SU-DHL-6 (cell line): ENCODE results near the gene NKAIN1.

Source experiments
- H2AFZ ChIP-seq: fragments of 200-600 bp; sonication (generic); 2 replicates; pipeline ENCODE4 v1.6.1; 2014; ENCODE audit warnings: low read depth, mild to moderate bottlenecking, moderate library complexity, mixed read lengths, antibody characterized with exemption, low read length; ENCODE audit not compliant: severe bottlenecking
- H3F3A ChIP-seq: fragments of 200-600 bp; shearing (Covaris generic); 2 replicates; pipeline ENCODE4 v1.6.0; 2016; ENCODE audit warnings: antibody characterized with exemption, mild to moderate bottlenecking; ENCODE audit not compliant: insufficient read depth
- H3K27ac ChIP-seq: fragments of 200-600 bp; sonication (generic); 2 replicates; pipeline ENCODE4 v1.5.1; 2016; ENCODE audit warnings: low read depth, mild to moderate bottlenecking, low read length, moderate library complexity, mixed read lengths
- H3K27me3 ChIP-seq: fragments of 200-600 bp; sonication (generic), shearing (Covaris generic); 2 replicates; pipeline ENCODE4 v1.6.0; 2014; ENCODE audit warnings: mild to moderate bottlenecking, low read length
- H3K36me3 ChIP-seq: fragments of 200-600 bp; sonication (generic); 2 replicates; pipeline ENCODE4 v1.6.1; 2014; ENCODE audit warnings: mild to moderate bottlenecking, low read length, mixed read lengths
- H3K4me2 ChIP-seq: fragments of 300-600, 200-600 bp; shearing (Covaris generic), sonication (generic); 2 replicates; pipeline ENCODE4 v1.6.0; 2014; ENCODE audit warnings: low read length, low read depth, mild to moderate bottlenecking; ENCODE audit not compliant: poor library complexity, severe bottlenecking
- H3K4me3 ChIP-seq: fragments of 200-600 bp; sonication (generic); 2 replicates; pipeline ENCODE4 v1.5.1; 2014; ENCODE audit warnings: antibody characterized with exemption, low read length, mild to moderate bottlenecking, mixed read lengths; ENCODE audit not compliant: insufficient read depth, poor library complexity, severe bottlenecking
- H3K79me2 ChIP-seq: fragments of 200-600 bp; sonication (generic); 2 replicates; pipeline ENCODE4 v1.6.1; 2014; ENCODE audit warnings: mild to moderate bottlenecking, low read length, moderate library complexity; ENCODE audit not compliant: insufficient read depth
- H3K9ac ChIP-seq: fragments of 200-600 bp; sonication (generic); 2 replicates; pipeline ENCODE4 v1.7.0; 2014; ENCODE audit warnings: mild to moderate bottlenecking, low read length
- H3K9me2 ChIP-seq: fragments of 200-600 bp; sonication (generic); replicated peaks from 2 replicates; pipeline ENCODE4 v1.6.1; 2014; ENCODE audit warnings: low read length; ENCODE audit not compliant: insufficient read depth
- H3K9me3 ChIP-seq: fragments of 200-600 bp; sonication (generic); 2 replicates; pipeline ENCODE4 v1.6.1; 2014; ENCODE audit warnings: low read length, mixed read lengths; ENCODE audit not compliant: insufficient read depth
- H4K20me1 ChIP-seq: fragments of 200-600 bp; sonication (generic); 2 replicates; pipeline ENCODE4 v1.6.1; 2014; ENCODE audit warnings: low read depth, mild to moderate bottlenecking, antibody characterized with exemption, low read length, moderate library complexity, mixed read lengths
- EZH2phosphoT487 ChIP-seq: fragments of 200-600 bp; sonication (generic), shearing (Covaris generic); conservative IDR thresholded peaks from 2 replicates; pipeline ENCODE4 v1.6.1; 2018; ENCODE audit warnings: mild to moderate bottlenecking, antibody characterized with exemption, low read length, moderate library complexity, mixed read lengths
- TF ChIP-seq, protein P1 (sequence below): fragments of 200-600 bp; sonication (generic); IDR thresholded peaks from one replicate; pipeline ENCODE4 v1.5.1; 2017; ENCODE audit warnings: antibody characterized with exemption, mild to moderate bottlenecking, low read length, moderate library complexity; ENCODE audit not compliant: insufficient read depth, poor library complexity, severe bottlenecking

Gene NKAIN1

DNA sequence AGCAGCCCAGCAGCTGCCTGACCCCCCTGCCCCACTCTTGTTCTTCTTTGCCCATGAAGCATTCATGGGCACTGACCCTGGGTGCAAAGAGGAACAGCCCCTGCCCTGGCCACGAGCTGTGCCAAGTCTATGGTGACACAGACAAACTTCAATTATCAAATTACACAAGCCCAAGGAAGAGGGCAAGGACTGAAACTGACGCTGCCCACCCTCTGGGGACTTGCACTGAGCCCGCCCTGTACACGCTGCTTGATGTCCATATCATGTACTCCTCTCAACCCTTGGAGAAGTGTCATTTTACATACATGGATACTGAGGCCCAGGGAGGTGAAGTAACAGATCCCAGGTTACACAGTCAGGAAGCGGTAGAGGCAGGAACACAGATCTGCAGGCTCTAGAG, 32.1 kb downstream of the NKAIN1 start:
- Histone ChIP-seq H3K4me3 (no peak overlapping the region), H2AFZ (no peak overlapping the region), H4K20me1 (no peaks in the 10 kb centered on the region), H3K36me3 (no peaks in the 10 kb centered on the region), H3K9ac (no peak overlapping the region), H3K4me2 (no peak overlapping the region), H3K9me3 (no peaks in the 10 kb centered on the region), H3K27ac (no peak overlapping the region), H3K9me2 (no peaks in the 10 kb centered on the region), H3K79me2 (no peaks in the 10 kb centered on the region), H3F3A (no peaks in the 10 kb centered on the region), H3K27me3 (no peaks in the 10 kb centered on the region)
- TF ChIP-seq, protein P1, sequence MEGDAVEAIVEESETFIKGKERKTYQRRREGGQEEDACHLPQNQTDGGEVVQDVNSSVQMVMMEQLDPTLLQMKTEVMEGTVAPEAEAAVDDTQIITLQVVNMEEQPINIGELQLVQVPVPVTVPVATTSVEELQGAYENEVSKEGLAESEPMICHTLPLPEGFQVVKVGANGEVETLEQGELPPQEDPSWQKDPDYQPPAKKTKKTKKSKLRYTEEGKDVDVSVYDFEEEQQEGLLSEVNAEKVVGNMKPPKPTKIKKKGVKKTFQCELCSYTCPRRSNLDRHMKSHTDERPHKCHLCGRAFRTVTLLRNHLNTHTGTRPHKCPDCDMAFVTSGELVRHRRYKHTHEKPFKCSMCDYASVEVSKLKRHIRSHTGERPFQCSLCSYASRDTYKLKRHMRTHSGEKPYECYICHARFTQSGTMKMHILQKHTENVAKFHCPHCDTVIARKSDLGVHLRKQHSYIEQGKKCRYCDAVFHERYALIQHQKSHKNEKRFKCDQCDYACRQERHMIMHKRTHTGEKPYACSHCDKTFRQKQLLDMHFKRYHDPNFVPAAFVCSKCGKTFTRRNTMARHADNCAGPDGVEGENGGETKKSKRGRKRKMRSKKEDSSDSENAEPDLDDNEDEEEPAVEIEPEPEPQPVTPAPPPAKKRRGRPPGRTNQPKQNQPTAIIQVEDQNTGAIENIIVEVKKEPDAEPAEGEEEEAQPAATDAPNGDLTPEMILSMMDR, result no peak
- no peak for TF ChIP-seq EZH2phosphoT487

DNA sequence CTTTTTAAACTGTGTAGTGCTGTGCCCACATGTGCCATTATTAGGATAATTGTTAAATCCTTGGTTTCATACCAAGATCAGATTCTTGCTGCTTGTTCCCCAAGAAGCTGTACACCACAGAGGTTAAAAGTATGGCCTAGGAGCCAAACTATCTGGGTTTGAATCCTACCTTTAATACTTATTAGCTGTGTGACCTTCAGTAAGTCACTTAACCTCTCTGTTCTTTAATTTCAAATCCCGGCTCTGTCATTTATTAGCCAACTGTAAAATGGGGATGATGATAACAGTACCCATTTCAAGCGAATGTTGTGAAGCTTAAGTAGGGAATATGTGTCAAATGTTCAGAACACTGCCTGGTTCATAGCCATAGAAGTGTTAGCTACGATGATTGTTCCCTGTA, 32.6 kb downstream of the NKAIN1 start:
- no peak overlapping the region for H3K4me3 ChIP-seq
- no peak overlapping the region for H3K9ac ChIP-seq
- no peaks in the 10 kb centered on the region for H3K9me3 ChIP-seq
- no peak overlapping the region for H3K27ac ChIP-seq
- H3K27me3 ChIP-seq, result no peaks in the 10 kb centered on the region
- no peaks in the 10 kb centered on the region for H3K9me2 ChIP-seq
- H4K20me1 ChIP-seq, result no peaks in the 10 kb centered on the region
- H3K4me2 ChIP-seq, result no peak overlapping the region
- TF ChIP-seq EZH2phosphoT487, result no peak
- TF ChIP-seq, protein P1, result no peak
- no peak overlapping the region for H2AFZ ChIP-seq
- no peaks in the 10 kb centered on the region for H3K36me3 ChIP-seq
- H3F3A ChIP-seq, result no peaks in the 10 kb centered on the region
- no peaks in the 10 kb centered on the region for H3K79me2 ChIP-seq

DNA sequence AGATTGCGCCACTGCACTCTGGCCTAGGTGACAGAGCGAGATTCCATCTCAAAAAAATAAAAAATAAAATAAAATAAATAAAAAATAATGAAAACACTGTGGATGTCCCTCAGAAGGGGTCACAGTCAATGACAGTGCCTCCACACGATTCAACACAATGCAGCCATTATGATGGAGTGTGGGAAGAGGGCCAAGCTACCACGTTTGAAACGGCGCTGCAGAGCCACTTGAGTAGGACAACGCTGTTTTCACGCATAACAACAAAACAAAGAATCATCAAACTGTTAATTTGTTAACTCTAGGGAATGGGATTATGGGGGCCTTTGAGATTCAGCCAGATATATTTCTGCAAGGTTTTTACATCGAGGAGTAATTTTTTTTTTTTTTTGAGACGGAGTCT, 36.5 kb downstream of the NKAIN1 start:
- no peak overlapping the region for H2AFZ ChIP-seq
- H3K4me2 ChIP-seq, result no peak overlapping the region
- TF ChIP-seq EZH2phosphoT487, result no peak
- TF ChIP-seq, protein P1, result no peak
- no peaks in the 10 kb centered on the region for H3K27me3 ChIP-seq
- H3K9me2 ChIP-seq, result no peaks in the 10 kb centered on the region
- no peaks in the 10 kb centered on the region for H3K36me3 ChIP-seq
- H3K9ac ChIP-seq, result no peak overlapping the region
- H3K79me2 ChIP-seq, result no peaks in the 10 kb centered on the region
- H3K27ac ChIP-seq, result no peak overlapping the region
- no peaks in the 10 kb centered on the region for H3F3A ChIP-seq
- no peaks in the 10 kb centered on the region for H4K20me1 ChIP-seq
- no peaks in the 10 kb centered on the region for H3K9me3 ChIP-seq
- no peak overlapping the region for H3K4me3 ChIP-seq

DNA sequence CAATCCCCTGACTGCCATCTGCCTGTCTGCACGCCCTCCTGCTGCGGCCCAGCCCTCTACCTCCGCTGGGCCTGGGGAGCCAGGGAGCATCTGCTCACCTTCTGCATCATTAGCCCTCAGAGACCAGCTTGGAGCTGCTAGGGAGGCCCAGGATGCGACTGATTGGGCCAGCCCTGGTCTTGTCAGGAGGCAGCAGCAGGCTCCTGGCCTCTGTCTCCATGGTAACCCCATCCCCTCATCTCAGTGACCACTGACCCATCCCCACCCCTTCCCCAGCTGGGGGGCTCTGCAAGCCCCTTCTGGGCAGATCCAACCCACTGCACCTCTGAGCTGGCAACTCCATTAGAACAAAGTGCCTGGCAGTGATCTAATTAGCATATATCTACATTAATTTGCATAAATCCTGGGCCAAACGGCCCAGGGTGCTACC, 37.7 kb downstream of the NKAIN1 start:
- TF ChIP-seq EZH2phosphoT487, result no peak
- TF ChIP-seq, protein P1, result no peak
- no peaks in the 10 kb centered on the region for H4K20me1 ChIP-seq
- no peak overlapping the region for H2AFZ ChIP-seq
- no peak overlapping the region for H3K27ac ChIP-seq
- H3K9ac ChIP-seq, result no peak overlapping the region
- no peaks in the 10 kb centered on the region for H3F3A ChIP-seq
- no peaks in the 10 kb centered on the region for H3K79me2 ChIP-seq
- no peak overlapping the region for H3K4me3 ChIP-seq
- no peaks in the 10 kb centered on the region for H3K9me3 ChIP-seq
- H3K4me2 ChIP-seq, result no peak overlapping the region
- no peaks in the 10 kb centered on the region for H3K36me3 ChIP-seq
- no peaks in the 10 kb centered on the region for H3K27me3 ChIP-seq
- no peaks in the 10 kb centered on the region for H3K9me2 ChIP-seq
